Ovary (tissue), 3 donors: ENCODE data around the gene NBPF3.

Experiments
- CTCF ChIP-seq, 3 donors: fragments of 450-650 bp in 2 of 3; fragments of 200-600 bp in 1 of 3; IDR thresholded peaks; one replicate each; pipeline versions ENCODE4 v1.5.1 to v1.8.0; 2016 to 2022; ENCODE audit warnings: antibody characterized with exemption in 3 of 3, mild to moderate bottlenecking in 1 of 3
- POLR2A ChIP-seq: fragments of 450-650 bp; IDR thresholded peaks from one replicate; pipeline ENCODE4 v1.6.1; 2017; ENCODE audit warnings: antibody characterized with exemption, mild to moderate bottlenecking, moderate library complexity
- donor health status: DM: no; HTN: no; CAD: no.

- TF ChIP-seq CTCF (IDR thresholded peaks at IDR 0.05) (no peak), POLR2A (no peak)
Observed at GRCh38 chr1:21469581-21469980, 29.6 kb downstream of the NBPF3 start.
